HG03060 (cell line): ENCODE measurements around the gene BLM.
"Not testable (repeated sequence)": the region's sequence is repeated elsewhere in the genome, so short reads cannot be mapped to it uniquely, and the experiment has no call there.

Experiments used
- ATAC-seq: cut with Tn5 transposase; IDR thresholded peaks from one replicate; pipeline ENCODE4 v1.9.1; 2021; ENCODE audit warnings: low read depth, moderate number of reproducible peaks; ENCODE audit not compliant: unreplicated experiment

Gene BLM

GRCh38 chr15:90817117-90818057, 100.2 kb downstream of the BLM start:
- no peak for ATAC-seq

- no peak for ATAC-seq
Observed at GRCh38 chr15:90818251-90819210, 101.4 kb downstream of the BLM start.

- ATAC-seq, result no peak
Observed at GRCh38 chr15:90819390-90819789, 102.2 kb downstream of the BLM start.

- no peak for ATAC-seq
Observed at GRCh38 chr15:90819850-90820249, 102.7 kb downstream of the BLM start.

GRCh38 chr15:90820481-90820880, 103.3 kb downstream of the BLM start:
- no peak for ATAC-seq

- no peak for ATAC-seq
Observed at GRCh38 chr15:90822204-90822955, 105.2 kb downstream of the BLM start.

GRCh38 chr15:90823455-90823974, 106.4 kb downstream of the BLM start:
- ATAC-seq, result no peak

GRCh38 chr15:90825115-90825899, 108.2 kb downstream of the BLM start:
- ATAC-seq, result not testable (repeated sequence)

- ATAC-seq, result not testable (repeated sequence)
Observed at GRCh38 chr15:90826206-90826885, 109.2 kb downstream of the BLM start.

- no peak for ATAC-seq
Observed at GRCh38 chr15:90826886-90827435, 109.8 kb downstream of the BLM start.

GRCh38 chr15:90828111-90828510, 111.0 kb downstream of the BLM start:
- ATAC-seq, result no peak

- no peak for ATAC-seq
Observed at GRCh38 chr15:90829126-90829525, 112.0 kb downstream of the BLM start.

GRCh38 chr15:90829942-90830440, 112.8 kb downstream of the BLM start:
- ATAC-seq, result no peak

GRCh38 chr15:90834626-90835025, 117.5 kb downstream of the BLM start:
- ATAC-seq, result no peak

GRCh38 chr15:90836296-90836871, 119.2 kb downstream of the BLM start:
- no peak for ATAC-seq

- no peak for ATAC-seq
Observed at GRCh38 chr15:90837094-90837493, 119.9 kb downstream of the BLM start.

GRCh38 chr15:90838139-90838538, 121.0 kb downstream of the BLM start:
- no peak for ATAC-seq

- ATAC-seq, result no peak
Observed at GRCh38 chr15:90838544-90838943, 121.4 kb downstream of the BLM start.
